NT2/D1 (cell line): ENCODE data around the gene SPOCK2.

Experiments
- SUZ12 ChIP-seq: IDR thresholded peaks from 2 replicates; pipeline ENCODE4 v1.6.1; 2011; ENCODE audit not compliant: insufficient read length, insufficient read depth; ENCODE audit errors: extremely low read depth
- YY1 ChIP-seq: IDR thresholded peaks from 2 replicates; pipeline ENCODE4 v1.6.1; 2011; ENCODE audit not compliant: insufficient read length, insufficient read depth

DNA sequence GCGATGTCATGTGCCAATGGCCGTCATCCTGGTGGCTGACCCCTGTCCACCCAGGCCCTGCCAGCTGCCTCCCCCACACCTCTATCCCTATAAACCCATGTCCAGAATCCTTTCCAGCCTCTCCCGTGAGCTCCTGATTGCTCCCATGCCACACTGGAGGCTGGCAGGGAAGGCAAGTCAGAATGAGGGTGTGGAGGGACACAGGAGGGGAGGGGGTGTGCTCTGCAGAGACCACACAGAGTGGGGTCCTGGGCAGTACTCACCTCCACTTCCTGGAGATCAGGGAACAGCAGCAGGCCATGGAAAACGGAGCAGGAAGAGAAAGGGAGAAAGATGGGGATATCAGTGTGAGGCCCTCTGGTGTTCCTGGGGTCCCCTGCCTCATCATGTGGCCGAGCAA, 15.7 kb downstream of the SPOCK2 start:
- TF ChIP-seq YY1 (no peak), SUZ12 (no peak)
